Activated naive CD4-positive, alpha-beta T cell treated with anti-CD3 and anti-CD28 coated beads, Interleukin-2, amount 50 U/mL, for 72 hours (primary cell): ENCODE data around the gene BAG3. TPM values are rescaled to one million over a fixed set of nuclear protein-coding genes. Genes with fewer than 3 reads are reported as not detected.
A peak's percentile ranks its signal among the peaks of the same experiment; 100 is the strongest.
"Not testable (repeated sequence)": the region's sequence is repeated elsewhere in the genome, so short reads cannot be mapped to it uniquely, and the experiment has no call there.

ENCODE experiments used
- ATAC-seq, 2 donors: fragments of 150-1000 bp; cut with Tn5 transposase; 2 replicates each; pipeline ENCODE4 v1.10.0; 2021; ENCODE audit warnings: mild to moderate bottlenecking in 2 of 2, moderate library complexity in 2 of 2
- DNase-seq, 2 donors: peaks; one replicate each; pipeline ENCODE4 v3.0.0; 2021 to 2022; ENCODE audit warnings: low spot score in 2 of 2
- H3K27ac Mint-ChIP-seq, 2 donors: one replicate each; pipeline ENCODE4 v1.8.0; 2022; ENCODE audit warnings: mild to moderate bottlenecking in 2 of 2, mixed read lengths in 2 of 2
- H3K36me3 Mint-ChIP-seq, 2 donors: one replicate each; pipeline ENCODE4 v1.8.0; 2022; ENCODE audit warnings: mixed read lengths in 2 of 2
- H3K9me3 Mint-ChIP-seq, 2 donors: one replicate each; pipeline ENCODE4 v1.8.0; 2022; ENCODE audit warnings: mixed read lengths in 2 of 2
- total RNA-seq, 2 donors: library from RNA; stranded (reverse); gene quantifications; one replicate each; pipeline ENCODE4 v1.2.3, GENCODE V29; 2022

The BAG3 gene
- total RNA-seq, 2 donors from 2014 or later: 25.5 to 31.9 TPM

GRCh38 chr10:119654540-119654939 is 3.4 kb downstream of the BAG3 start:
- H3K9me3 Mint-ChIP-seq: peaks cover 2 to 5% of the 10 kb centered on the region in 2 donors
- no peak for DNase-seq
- H3K27ac Mint-ChIP-seq: peak overlapping the region; percentile 93 to 97
- ATAC-seq: no peak
- peaks cover 19 to 58% of the 10 kb centered on the region in 2 donors for H3K36me3 Mint-ChIP-seq

GRCh38 chr10:119655566-119656001 is 4.4 kb downstream of the BAG3 start:
- peak overlapping the region; percentile 93 to 97 for H3K27ac Mint-ChIP-seq
- ATAC-seq (peak; percentile 69 to 75), DNase-seq (peak in 1 of 2 donors; percentile 53)
- no peaks in the 10 kb centered on the region for H3K9me3 Mint-ChIP-seq
- H3K36me3 Mint-ChIP-seq: peaks cover 14 to 59% of the 10 kb centered on the region in 2 donors

- Mint-ChIP-seq H3K36me3 (peaks cover 13 to 56% of the 10 kb centered on the region in 2 donors), H3K9me3 (no peaks in the 10 kb centered on the region), H3K27ac (peak overlapping the region; percentile 93 to 97)
- ATAC-seq: peak in 1 of 2 donors; percentile 2
- DNase-seq: no peak
Observed at GRCh38 chr10:119656760-119657159, 5.6 kb downstream of the BAG3 start.

- peak overlapping the region; percentile 93 to 97 for H3K27ac Mint-ChIP-seq
- ATAC-seq (no peak), DNase-seq (no peak)
- peaks cover 9 to 49% of the 10 kb centered on the region in 2 donors for H3K36me3 Mint-ChIP-seq
- no peaks in the 10 kb centered on the region for H3K9me3 Mint-ChIP-seq
Observed at GRCh38 chr10:119657725-119658124, 6.5 kb downstream of the BAG3 start.

GRCh38 chr10:119658274-119658673 is 7.1 kb downstream of the BAG3 start:
- peaks cover 7 to 44% of the 10 kb centered on the region in 2 donors for H3K36me3 Mint-ChIP-seq
- no peak overlapping the region for H3K27ac Mint-ChIP-seq

GRCh38 chr10:119659951-119660350 is 8.8 kb downstream of the BAG3 start:
- ATAC-seq: no peak
- Mint-ChIP-seq H3K36me3 (peaks cover 0 to 39% of the 10 kb centered on the region in 2 donors), H3K9me3 (no peaks in the 10 kb centered on the region), H3K27ac (no peak overlapping the region)
- no peak for DNase-seq

More at GRCh38 chr10:119658274-119658673, 7.1 kb downstream of the BAG3 start:
- no peaks in the 10 kb centered on the region for H3K9me3 Mint-ChIP-seq
- DNase-seq (no peak), ATAC-seq (no peak)

GRCh38 chr10:119662076-119662605 is 11.0 kb downstream of the BAG3 start:
- peaks cover 0 to 29% of the 10 kb centered on the region in 2 donors for H3K36me3 Mint-ChIP-seq
- not testable (repeated sequence) for H3K9me3 Mint-ChIP-seq, ATAC-seq, H3K27ac Mint-ChIP-seq, DNase-seq

- Mint-ChIP-seq H3K27ac (peak overlapping the region; percentile 89 to 90), H3K36me3 (peaks cover 0 to 20% of the 10 kb centered on the region in 2 donors), H3K9me3 (no peaks in the 10 kb centered on the region)
- ATAC-seq (peak; percentile 65 to 84), DNase-seq (no peak)
Observed at GRCh38 chr10:119663866-119664698, 12.9 kb downstream of the BAG3 start.

GRCh38 chr10:119665901-119666708 is 14.9 kb downstream of the BAG3 start:
- no peaks in the 10 kb centered on the region for H3K9me3 Mint-ChIP-seq

GRCh38 chr10:119666709-119667004 is 15.5 kb downstream of the BAG3 start:
- peak overlapping the region; percentile 21 to 87 for H3K27ac Mint-ChIP-seq
- no peaks in the 10 kb centered on the region for H3K9me3 Mint-ChIP-seq

More at GRCh38 chr10:119665901-119666708, 14.9 kb downstream of the BAG3 start:
- ATAC-seq (no peak), DNase-seq (no peak)
- Mint-ChIP-seq H3K36me3 (peaks cover 0 to 10% of the 10 kb centered on the region in 2 donors), H3K27ac (peak overlapping the region; percentile 21 to 87)

GRCh38 chr10:119667562-119668328 is 16.6 kb downstream of the BAG3 start:
- no peak for ATAC-seq
- H3K9me3 Mint-ChIP-seq: no peaks in the 10 kb centered on the region
- H3K36me3 Mint-ChIP-seq: peaks cover 9 to 11% of the 10 kb centered on the region in 2 donors
- peak overlapping the region in 1 of 2 donors; percentile 65 for H3K27ac Mint-ChIP-seq
- DNase-seq: no peak

More at GRCh38 chr10:119666709-119667004, 15.5 kb downstream of the BAG3 start:
- ATAC-seq: no peak
- H3K36me3 Mint-ChIP-seq: peaks cover under 1 to 10% of the 10 kb centered on the region in 2 donors
- no peak for DNase-seq

- DNase-seq: no peak
- H3K36me3 Mint-ChIP-seq: peaks cover 9 to 15% of the 10 kb centered on the region in 2 donors
Observed at GRCh38 chr10:119668461-119668860, 17.3 kb downstream of the BAG3 start.

GRCh38 chr10:119669331-119669730 is 18.2 kb downstream of the BAG3 start:
- H3K27ac Mint-ChIP-seq: peak overlapping the region; percentile 65 to 82
- peaks cover 9 to 12% of the 10 kb centered on the region in 2 donors for H3K36me3 Mint-ChIP-seq
- no peaks in the 10 kb centered on the region for H3K9me3 Mint-ChIP-seq
- DNase-seq: no peak
- ATAC-seq: no peak

More at GRCh38 chr10:119668461-119668860, 17.3 kb downstream of the BAG3 start:
- no peak for ATAC-seq
- H3K27ac Mint-ChIP-seq: peak overlapping the region; percentile 65 to 75
- no peaks in the 10 kb centered on the region for H3K9me3 Mint-ChIP-seq

GRCh38 chr10:119669975-119670640 is 18.9 kb downstream of the BAG3 start:
- ATAC-seq (peak in 1 of 2 donors; percentile 10), DNase-seq (no peak)
- Mint-ChIP-seq H3K9me3 (no peaks in the 10 kb centered on the region), H3K36me3 (peaks cover 9 to 13% of the 10 kb centered on the region in 2 donors), H3K27ac (peak overlapping the region in 1 of 2 donors; percentile 36)

- no peak for ATAC-seq
- peaks cover 9 to 13% of the 10 kb centered on the region in 2 donors for H3K36me3 Mint-ChIP-seq
- peak overlapping the region in 1 of 2 donors; percentile 29 for H3K27ac Mint-ChIP-seq
- no peaks in the 10 kb centered on the region for H3K9me3 Mint-ChIP-seq
- no peak for DNase-seq
Observed at GRCh38 chr10:119670717-119671116, 19.5 kb downstream of the BAG3 start.
